Kasumi-1 (cell line): Measurements from ENCODE around the gene RAPSN.

ENCODE experiments used
- DNase-seq, 2 experiments: peaks; one replicate each; lab custom pipeline; 2025; lab: John Stamatoyannopoulos, UW

RAPSN gene

DNA sequence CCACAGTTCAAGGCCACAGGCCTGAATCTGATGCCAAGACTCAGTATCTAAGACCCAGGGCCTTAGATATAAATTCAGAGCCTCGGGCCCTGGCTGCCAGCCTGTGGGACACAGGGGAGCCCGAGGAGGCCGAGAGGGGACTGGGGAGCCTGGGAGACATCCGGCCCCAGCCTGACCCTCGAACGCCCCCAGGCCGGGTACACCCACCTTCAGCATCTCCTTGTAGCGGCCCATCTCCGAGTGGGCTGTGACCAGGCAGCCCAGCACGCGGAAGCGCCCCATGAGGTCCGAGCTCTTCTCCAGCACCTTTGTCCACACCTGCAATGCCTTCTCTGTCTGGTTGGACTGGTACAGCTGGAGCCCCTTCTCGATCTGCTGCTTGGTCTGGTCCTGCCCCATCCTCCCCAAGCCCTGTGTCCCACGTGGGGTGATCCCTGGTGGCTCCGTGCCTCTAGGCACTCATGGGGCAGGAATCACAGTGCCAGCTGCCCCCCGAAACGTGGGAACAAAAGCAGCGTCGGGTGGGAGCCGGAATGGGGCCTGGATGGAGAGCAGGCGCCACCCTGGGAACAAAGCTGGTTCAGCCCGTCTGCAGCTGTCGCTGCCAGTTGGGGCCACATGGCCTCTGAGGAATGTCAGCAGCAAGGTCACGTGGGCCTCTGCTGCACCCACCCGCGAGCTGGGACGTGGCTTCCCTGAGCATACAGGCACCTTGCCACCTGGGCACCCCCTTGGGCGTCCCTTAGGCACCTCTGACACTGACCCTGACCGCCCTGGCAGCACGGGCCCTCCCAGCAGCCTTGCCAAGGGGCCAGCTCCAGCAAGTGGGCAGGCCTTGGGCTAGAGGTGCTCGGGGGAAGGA lies at the start of gene RAPSN:
TSS of gene RAPSN (minus strand) at position 571 of the 862 bp plus-strand sequence. CDS start at position 399, 172 bp downstream.
- DNase-seq = no peak

DNA sequence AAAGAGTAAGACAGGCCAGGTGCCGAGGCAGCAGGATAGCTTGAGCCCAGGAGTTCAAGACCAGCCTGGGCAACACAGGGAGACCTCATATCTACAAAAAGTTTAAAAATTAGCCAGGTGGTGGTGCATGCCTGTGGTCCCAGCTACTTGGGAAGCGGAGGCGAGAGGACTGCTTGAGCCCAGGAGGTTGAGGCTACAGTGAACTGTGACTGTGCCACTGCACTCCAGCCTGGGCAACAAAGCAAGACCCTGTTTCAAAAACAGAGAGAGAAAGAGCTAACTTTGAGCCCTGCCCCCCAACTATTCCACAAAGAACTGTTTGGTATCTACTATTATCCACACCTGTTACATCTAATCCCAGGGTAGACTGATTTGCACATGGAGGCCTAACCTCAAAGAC lies 49.2 kb upstream of the RAPSN start:
- DNase-seq = no peak

DNA sequence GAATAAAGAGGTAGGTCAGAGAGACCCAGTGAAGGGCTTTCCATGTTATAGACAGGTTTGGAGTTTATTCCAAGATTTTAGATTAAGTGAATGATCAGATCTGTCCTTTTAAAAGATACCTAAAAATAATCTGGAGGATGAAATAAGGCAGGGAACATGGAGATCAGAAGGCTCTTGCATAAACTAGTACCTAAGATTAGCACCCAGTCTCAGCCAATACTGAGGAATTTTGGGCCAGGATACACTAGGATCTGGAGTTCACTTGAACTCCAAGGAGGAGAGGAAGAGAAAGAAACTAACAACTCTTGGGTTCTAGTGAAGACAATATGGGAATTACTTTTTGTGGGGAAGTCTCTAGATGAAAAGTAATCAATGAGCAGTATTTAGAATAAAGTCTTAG lies 47.9 kb upstream of the RAPSN start:
- no peak for DNase-seq

DNA sequence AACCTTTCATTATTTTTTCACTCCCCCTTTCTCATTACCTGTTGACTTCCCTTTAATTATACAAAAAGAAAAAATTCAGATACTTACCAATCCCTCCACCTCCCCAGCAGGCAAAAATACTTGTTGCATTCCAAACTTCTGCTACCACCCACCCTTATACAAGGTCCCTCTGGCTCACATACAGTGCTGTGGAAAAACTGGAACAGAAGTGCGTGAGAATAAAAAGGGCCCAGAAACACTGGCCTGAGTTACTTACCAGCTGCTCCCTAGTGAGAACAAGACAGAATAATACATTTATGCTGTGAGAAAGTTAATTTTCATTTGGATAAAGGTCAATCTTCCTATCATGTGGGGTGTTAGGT lies 46.9 kb upstream of the RAPSN start:
- no peak for DNase-seq

DNA sequence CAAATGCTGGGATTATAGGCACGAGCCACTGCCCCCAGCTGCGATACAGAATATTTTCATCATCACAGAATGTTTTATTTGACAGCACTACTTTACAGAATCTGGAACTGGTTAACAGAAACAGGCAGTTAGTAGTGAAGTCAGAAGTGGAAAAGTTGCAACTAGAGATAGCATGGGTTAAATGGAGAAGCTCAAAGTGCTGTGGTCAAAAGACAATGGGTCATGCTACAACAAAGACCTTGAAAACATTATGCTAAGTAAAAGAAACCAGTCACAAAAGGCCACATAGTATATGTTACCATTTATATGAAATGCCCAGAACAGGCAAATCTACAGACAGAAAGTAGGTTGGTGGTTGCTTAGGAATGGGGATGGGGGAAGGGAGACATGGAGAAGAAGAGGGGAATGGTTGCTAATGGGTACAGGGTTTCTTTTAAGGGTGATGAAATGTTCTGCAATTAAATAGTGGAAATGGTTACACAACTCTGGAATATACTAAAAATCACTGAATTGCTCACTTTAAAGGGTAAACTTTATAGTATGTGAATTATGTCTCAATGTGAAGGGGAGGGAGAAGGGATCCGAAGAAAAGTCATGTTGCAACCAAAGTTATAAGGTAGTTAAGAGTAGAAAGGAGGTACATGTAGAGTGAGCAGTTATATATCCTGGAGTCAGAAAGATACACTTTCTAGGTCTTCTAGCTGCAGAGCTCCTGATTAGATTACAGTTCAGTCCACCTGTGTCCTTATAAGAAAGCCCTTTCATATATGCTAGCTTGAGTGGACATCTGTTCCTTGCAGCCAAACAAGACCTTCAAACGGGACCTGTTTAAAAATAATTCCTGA lies 46.3 kb upstream of the RAPSN start:
- DNase-seq = no peak

DNA sequence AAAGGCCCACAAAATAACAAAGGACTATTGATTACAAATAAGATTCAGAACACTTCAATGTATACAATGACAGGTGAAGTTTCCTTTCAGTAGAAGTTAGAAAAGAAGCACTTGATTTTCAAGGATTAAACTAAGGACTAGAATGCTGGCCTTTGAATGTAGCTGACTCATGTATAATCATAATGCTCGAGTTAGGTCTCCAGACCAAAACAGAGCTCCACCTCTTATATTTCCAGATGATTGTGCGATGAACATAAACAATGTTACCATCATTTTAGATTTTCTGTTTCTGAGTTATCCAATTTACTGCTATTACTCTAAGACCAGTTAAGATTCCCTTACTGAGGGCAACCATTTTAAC lies 40.4 kb upstream of the RAPSN start:
- no peak for DNase-seq

DNA sequence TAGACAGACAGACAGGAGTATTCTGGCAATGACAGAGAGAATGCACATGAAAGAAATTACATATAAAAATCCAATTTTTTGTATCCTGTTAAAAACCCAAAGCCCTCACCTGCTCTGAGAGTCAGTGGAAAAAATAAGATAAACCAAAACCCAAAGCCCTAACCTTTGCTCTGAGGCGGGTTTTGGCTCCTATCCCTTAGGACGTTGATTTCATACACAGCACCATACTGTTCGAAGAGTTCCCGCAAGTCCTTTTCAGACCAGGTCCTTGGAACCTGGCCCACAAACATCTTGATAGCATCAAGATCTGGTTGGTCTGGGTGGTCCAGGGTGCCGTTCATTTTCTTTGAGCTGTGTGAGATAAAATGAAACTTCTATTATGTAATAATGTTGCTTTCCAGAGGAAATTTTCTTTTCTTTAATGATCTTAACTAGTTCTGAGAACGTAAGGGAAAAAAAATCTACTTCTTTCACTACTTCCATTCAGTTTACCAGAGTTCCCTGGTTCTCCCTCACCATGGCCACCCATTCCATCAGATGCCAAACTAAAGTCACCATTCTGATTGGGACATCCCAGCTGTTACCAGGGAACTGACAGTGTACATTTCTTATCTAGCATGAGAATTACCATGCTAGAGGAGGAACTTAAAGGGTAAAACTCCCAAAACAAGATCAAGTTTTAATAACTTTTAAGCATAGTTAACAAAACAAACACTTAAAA lies 39.9 kb upstream of the RAPSN start:
- DNase-seq = no peak

DNA sequence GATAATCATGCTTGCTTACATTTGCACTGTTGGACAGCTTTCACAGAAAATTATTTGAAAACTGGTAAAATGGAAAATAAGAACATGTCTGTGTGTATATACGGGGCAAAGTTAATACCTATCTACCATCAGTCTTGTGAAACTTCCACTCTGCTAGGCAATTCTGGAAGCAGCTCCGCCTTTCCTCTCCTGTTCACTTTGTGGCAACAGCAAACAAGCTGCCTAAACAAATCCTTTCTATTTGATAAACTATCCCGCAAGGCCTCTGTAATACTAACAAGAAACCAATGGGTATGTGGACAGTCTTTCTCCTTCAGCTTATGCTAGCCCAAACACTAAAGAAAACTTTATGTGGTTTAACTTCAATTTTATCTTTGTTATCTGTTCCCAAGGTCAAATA lies 39.2 kb upstream of the RAPSN start:
- DNase-seq = no peak

DNA sequence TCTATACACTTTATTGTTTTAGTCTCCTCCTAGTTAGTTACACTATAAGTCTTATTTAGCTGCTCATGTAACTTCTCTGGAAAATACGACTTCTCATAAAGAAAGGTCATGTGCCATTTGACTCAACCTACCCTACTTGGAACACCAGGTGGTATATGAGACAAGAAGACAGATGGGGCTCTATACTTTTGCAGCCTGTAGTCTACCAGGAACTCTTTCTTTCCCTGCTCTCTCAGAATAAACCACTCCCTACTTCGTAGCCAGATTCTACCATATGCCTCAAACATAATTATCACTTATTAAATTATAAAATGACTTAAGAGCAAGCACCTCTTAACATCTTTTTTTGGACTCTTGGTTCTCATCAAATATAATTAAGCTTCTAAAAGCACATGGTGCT lies 38.5 kb upstream of the RAPSN start:
- no peak for DNase-seq

DNA sequence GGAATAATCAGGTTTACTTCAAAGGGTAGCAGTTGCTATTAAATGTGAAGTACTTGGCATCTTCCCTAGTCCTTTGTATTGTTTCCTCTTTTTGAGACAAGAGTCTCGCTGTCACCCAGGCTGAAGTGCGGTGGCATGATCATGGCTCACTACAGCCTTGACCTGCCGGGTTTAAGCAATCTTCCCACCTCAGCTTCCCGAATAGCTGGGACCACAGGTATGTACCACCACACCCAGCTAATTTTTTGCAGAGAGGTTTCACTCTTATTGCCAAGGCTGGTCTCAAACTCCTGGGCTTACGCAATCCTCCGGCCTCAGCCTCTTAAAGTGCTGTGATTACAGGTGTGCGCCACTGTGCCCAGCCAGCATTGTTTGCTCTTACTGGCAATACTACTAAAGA lies 36.2 kb upstream of the RAPSN start:
- DNase-seq = no peak

DNA sequence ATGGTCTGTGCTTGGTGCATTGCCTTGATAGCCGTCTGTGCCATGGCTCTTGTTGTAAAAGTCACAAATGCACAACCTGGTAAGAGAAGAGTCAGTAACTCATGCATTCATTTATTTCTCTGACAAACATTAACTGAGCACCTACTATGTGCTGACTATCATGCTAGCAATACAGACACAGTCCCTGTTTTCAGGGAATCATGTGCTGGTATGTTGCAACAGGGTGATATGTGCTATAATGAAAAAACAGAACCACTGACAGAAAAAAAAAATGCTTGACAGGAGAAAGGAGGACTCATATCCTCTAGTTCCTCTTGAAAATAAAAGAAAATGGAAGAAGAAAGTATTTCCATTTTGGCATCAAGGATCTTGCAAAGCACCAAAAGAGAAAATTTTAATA lies 34.5 kb upstream of the RAPSN start:
- no peak for DNase-seq

DNA sequence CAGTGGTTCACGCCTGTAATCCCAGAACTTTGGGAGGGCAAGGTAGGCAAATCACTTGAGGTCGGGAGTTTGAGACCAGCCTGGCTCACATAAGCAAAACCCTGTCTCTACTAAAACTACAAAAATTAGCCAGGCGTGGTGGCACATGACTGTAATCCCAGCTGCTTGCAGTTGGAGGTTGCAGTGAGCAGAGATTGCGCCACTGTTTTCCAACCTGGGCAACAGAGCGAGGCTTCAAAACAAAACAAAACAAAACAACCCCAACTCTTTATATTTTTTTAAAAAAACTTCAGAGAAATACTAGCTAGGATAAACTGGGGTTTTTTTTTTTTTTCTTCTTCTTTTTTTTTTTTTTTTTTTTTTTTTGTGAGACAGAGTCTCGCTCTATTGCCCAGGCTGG lies 31.8 kb upstream of the RAPSN start:
- DNase-seq = no peak

DNA sequence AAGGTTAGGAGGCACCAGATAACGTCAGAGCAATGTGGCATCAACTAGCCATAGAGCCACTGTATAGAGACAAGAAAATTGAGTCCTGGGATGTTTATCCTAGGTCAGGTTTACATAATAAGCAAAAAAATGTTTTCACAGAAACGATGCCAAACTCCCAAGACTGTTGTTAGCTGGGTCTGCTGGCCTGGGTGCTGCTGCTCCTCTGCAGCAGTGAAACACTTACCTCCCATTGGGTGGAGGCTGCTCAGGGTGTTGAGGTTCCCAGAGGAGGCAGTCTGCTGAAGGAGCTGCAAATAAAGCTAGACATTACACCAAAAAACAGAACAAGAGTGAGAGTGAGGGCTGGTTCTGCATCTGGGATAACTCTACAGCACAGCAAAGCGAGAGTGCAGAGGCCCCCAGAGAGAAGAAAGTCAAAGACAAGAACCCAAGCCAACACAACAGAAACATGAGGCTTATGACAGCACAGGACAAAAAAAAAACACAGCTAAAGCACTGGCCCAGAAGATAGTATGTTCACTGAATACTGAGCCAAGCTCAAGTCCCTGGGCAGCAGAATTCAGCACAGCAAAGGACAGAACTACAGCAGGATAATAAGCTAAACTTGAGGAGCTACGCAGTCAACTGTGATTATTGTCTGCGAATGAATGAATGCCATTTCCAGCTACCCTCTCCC lies 29.9 kb upstream of the RAPSN start:
- DNase-seq = no peak

DNA sequence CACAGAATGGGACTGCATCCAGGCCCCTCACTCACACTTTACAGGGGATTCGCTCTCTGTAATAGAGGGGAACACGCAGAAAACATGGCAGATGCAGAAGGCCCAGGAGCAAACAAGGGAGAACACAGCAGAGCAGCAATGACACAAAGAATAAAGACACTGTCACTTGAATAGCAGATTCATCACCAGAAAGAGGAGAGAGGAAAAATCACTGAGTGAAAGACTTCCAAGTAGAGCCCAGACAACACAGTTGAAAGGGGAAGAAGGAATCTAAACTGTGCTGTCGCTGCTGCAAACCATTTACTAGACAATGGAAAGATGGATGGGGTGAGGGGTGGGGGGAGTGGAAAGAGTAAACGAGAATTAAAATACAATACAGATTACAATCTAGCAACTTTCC lies 28.8 kb upstream of the RAPSN start:
- no peak for DNase-seq

DNA sequence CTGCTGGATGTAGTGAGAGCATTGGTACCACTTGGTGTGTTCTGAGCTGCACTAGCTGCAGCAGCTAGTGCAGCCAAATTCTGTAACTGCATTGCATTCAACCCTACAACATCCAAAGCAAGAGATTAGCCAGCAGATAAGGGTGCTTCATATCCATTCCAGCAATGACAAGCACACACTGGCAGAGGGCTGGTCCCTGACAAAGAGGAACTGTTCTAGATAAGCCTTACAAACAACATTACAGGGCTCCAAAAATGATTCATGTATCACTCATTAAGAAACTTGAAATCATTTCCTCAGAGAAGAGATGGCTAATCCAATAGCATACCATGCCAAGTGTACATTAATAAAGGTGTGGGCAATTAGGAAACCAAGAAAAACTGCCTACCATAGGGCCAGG lies 28.4 kb upstream of the RAPSN start:
- DNase-seq = no peak

DNA sequence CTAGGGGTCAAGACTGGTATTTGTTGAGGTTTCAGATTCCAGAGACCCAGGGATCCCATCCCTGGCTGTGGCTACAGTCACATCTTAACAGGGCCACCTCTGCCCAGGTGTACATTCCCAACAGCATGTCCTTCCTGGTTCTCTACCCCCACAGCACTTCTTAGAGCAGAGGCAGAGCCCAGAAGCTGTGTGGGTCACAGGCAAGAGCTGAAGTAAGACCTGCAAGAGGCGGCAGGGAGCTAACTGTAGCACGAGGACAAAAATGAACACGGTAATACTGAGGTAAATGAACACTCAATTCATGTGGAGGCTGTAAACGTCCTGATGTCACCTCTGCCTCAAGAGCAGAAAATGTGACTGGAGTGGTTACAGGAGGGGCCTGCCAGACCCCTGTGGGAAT lies 21.7 kb upstream of the RAPSN start:
- no peak for DNase-seq

DNA sequence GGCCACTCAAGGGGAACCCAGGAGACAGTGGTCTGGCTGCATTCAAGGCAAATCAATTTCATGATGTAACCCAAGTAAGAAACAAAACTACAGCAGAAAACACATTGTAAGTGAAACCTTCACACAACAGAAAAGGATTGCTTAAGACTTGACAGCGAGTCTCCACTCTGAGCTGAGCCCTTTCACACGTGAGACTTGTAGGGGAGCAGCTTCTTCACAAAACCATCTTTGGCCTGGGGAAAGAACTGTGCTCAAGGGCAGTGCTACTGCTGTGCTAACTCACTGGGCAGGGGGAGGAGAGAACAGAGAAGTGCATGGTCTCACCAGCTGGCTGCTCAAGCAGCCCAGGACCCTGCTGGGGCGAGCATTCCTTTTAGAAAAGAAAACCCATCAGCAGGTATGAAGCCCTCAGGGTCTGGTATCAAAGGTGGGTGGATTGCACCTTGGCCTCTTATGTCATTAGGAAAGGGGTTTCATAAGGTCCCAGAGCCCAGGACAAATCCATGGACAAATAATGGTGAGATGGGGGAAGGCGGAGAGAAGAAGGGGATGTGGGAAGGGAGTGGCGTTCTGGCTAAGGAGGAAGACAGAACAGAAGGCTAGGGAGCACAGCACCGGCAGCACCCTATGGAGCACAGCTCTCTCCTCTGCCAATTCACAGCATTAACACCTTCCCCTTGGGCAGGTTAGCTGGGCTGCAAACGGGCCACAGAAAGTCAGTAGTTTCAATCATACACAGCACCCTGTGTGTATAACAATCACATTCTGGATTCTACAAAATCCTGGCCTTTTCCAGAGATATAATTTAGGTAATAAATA lies 20.6 kb upstream of the RAPSN start:
- DNase-seq = no peak

DNA sequence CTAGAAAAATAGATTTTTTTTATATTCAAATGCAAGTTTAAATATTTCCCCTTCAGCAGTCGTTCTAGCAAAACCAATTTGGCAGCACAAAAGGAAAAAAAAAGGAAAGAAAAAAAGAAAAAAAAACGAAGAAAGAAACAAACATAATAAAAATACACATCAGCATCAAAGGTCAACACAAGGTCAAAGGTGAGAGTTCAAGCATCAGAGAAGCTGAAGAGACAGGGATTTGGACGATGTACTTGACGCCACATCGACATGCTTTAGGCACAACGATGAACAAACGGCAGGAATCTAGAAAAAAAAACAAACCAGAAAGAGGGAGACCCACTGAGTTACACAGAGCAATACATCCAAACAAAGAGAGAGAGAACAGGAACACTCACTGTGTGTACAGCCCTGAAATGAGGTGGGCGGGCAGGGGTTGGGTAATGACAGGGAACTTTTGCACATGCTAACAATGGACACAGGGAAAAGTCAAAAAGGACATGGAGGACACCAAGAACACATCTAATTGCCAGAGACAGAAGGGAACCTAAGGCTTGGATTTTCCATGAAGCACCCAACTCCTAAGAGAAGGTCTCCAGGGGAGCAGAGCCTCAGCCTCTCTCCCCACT lies 19.8 kb upstream of the RAPSN start:
- no peak for DNase-seq

DNA sequence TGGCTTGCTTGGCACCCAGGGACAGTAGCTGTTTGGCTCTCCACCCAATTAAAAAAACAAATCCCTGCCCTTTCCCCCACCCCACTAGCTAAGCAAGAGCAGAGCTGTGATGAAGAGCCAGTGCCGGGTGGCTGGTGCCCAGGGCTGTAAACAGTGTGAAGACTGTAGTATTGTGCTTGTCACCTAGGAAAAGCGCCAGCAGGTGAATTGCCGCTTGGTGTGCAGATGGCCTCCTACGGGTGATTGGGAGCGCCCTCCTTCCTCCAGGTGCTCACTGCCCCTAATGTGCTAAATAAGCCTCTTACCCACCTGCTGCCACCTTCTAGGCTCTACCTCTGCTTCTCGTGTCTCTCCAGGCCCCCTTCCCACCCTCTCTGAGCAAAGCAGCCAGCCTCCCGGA lies 18.4 kb upstream of the RAPSN start:
- no peak for DNase-seq

DNA sequence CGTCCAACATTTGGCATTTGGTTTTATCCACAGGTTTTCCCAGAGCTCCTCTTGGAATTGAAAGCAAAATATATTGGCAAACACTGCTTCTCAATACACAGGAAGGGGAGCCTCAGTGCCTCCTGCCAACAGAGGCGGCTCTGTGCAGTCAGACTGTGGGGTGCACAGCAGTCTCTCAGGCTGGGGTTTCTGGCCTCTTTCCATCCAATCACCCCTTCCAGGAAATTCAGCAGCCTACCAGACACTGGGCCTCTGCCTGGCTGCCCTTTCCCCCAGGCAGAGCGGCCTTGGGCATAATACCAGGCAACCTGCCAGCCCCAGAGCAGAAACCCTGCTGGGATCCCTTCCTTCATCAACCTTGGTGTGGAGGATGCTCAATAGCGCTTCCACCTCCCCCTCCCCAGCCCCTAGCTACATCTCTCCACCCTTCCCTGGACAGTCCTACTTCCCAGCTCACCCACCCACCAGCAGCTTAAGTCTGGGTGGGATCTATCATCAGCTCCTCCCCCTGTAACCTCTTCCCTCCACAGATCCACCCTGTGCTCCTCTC lies 17.8 kb upstream of the RAPSN start:
- no peak for DNase-seq

DNA sequence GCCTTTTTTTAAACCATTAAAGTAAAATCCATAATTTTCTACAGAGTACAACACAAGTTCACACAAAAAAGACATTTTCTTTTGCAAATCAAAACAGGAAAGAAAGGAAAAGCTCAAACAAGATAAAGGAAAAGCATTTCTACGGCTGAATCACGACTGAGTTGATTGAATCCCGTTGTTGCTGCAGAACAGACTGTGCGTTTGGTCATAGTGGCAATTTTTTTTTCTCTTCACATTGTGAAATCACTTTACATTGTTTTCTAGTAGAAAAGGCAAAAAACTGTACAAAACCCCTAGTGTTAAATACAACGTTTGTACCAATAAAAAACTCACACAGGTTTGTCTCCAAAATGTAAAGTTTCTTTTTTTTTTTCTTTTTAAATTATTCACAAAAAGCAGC lies 17.3 kb upstream of the RAPSN start:
- no peak for DNase-seq
